Loucy (cell line): ENCODE data around the gene WIPF2.

Experiments
- H2AFZ ChIP-seq: fragments of 200-600 bp; sonication (generic); 2 replicates; pipeline ENCODE4 v1.6.0; 2016; ENCODE audit warnings: antibody characterized with exemption, mild to moderate bottlenecking, low read length, moderate library complexity
- H3F3A ChIP-seq: fragments of 200-600 bp; 2 replicates; pipeline ENCODE4 v1.6.0; 2016; ENCODE audit warnings: antibody characterized with exemption, low read depth, mild to moderate bottlenecking
- H3K27me3 ChIP-seq: fragments of 200-600 bp; sonication (generic); 2 replicates; pipeline ENCODE4 v1.6.1; 2014; ENCODE audit warnings: low read length, mild to moderate bottlenecking; ENCODE audit not compliant: insufficient read depth, poor library complexity, severe bottlenecking
- H3K36me3 ChIP-seq: fragments of 200-600 bp; sonication (generic); 2 replicates; pipeline ENCODE4 v1.6.1; 2016; ENCODE audit warnings: low read length; ENCODE audit not compliant: insufficient read depth
- H3K4me1 ChIP-seq: fragments of 200-600 bp; sonication (generic); 2 replicates; pipeline ENCODE4 v1.5.1; 2014; ENCODE audit warnings: low read length, mild to moderate bottlenecking; ENCODE audit not compliant: insufficient read depth, poor library complexity, severe bottlenecking
- H3K4me2 ChIP-seq: fragments of 200-600 bp; sonication (generic); 2 replicates; pipeline ENCODE4 v1.6.0; 2014; ENCODE audit warnings: antibody characterized with exemption, low read length, low read depth, mild to moderate bottlenecking; ENCODE audit not compliant: poor library complexity, severe bottlenecking
- H3K4me3 ChIP-seq: fragments of 200-600 bp; sonication (generic); 2 replicates; pipeline ENCODE4 v1.5.1; 2014; ENCODE audit warnings: low read length, mild to moderate bottlenecking, mixed read lengths; ENCODE audit not compliant: poor library complexity, severe bottlenecking
- H3K79me2 ChIP-seq: fragments of 200-600 bp; sonication (generic); 2 replicates; pipeline ENCODE4 v1.6.1; 2014; ENCODE audit warnings: low read length; ENCODE audit not compliant: insufficient read depth
- H3K9ac ChIP-seq: fragments of 200-600 bp; sonication (generic); 2 replicates; pipeline ENCODE4 v1.6.0; 2014; ENCODE audit warnings: mild to moderate bottlenecking, low read depth, low read length, moderate library complexity; ENCODE audit not compliant: poor library complexity, severe bottlenecking
- H3K9me2 ChIP-seq: fragments of 200-600 bp; sonication (generic); replicated peaks from 2 replicates; pipeline ENCODE4 v1.6.1; 2016; ENCODE audit warnings: low read depth, low read length, mixed read lengths
- H3K9me3 ChIP-seq: fragments of 200-600 bp; sonication (generic); 2 replicates; pipeline ENCODE4 v1.6.1; 2014; ENCODE audit warnings: mild to moderate bottlenecking, antibody characterized with exemption, low read length, low read depth; ENCODE audit not compliant: insufficient read depth
- H4K20me1 ChIP-seq: fragments of 200-600 bp; sonication (generic); 2 replicates; pipeline ENCODE4 v1.6.0; 2014; ENCODE audit warnings: antibody characterized with exemption, low read length, mild to moderate bottlenecking; ENCODE audit not compliant: insufficient read depth, poor library complexity, severe bottlenecking
- EZH2phosphoT487 ChIP-seq: fragments of 200-600 bp; IDR thresholded peaks from 2 replicates; pipeline ENCODE4 v1.6.1; 2018; ENCODE audit warnings: antibody characterized with exemption, mild to moderate bottlenecking, moderate library complexity, borderline replicate concordance
- TF ChIP-seq, protein P1 (sequence below): fragments of 200-600 bp; sonication (generic); conservative IDR thresholded peaks from 2 replicates; pipeline ENCODE4 v1.5.1; 2014; ENCODE audit warnings: mild to moderate bottlenecking, antibody characterized with exemption, low read length

Gene WIPF2

DNA sequence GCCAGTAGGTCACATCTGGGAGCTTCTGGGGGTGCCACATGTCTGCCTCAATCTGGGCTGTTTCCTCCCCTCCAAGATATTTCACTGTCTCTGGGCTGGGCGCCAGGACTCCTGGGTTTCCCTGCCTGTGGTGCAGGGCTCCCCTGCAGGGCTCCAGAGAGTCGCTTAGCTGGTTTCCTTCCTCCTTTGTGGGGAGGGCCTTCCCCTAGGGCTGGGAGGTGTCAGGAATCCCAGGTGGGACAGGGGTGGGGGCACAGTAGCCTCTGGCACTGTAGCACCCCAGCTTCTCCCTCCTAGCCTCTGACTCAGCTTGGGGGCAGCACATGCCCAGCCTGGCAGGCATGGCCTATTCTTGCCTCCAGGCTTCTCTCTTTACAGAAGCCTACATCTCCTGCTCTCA is 92.5 kb downstream of the WIPF2 start:
- Histone ChIP-seq H3K9me3 (no peaks in the 10 kb centered on the region), H3K9ac (peak overlapping the region; percentile 76), H3K79me2 (peaks cover 6% of the 10 kb centered on the region; the same call in 1 of the 2 replicates), H2AFZ (no peak overlapping the region), H4K20me1 (no peaks in the 10 kb centered on the region), H3F3A (peaks cover 13% of the 10 kb centered on the region), H3K36me3 (no peaks in the 10 kb centered on the region), H3K27me3 (no peaks in the 10 kb centered on the region), H3K4me1 (peaks cover 95% of the 10 kb centered on the region), H3K9me2 (no peaks in the 10 kb centered on the region), H3K4me3 (peak overlapping the region; percentile 7), H3K4me2 (peak overlapping the region; percentile 57)
- TF ChIP-seq, protein P1, sequence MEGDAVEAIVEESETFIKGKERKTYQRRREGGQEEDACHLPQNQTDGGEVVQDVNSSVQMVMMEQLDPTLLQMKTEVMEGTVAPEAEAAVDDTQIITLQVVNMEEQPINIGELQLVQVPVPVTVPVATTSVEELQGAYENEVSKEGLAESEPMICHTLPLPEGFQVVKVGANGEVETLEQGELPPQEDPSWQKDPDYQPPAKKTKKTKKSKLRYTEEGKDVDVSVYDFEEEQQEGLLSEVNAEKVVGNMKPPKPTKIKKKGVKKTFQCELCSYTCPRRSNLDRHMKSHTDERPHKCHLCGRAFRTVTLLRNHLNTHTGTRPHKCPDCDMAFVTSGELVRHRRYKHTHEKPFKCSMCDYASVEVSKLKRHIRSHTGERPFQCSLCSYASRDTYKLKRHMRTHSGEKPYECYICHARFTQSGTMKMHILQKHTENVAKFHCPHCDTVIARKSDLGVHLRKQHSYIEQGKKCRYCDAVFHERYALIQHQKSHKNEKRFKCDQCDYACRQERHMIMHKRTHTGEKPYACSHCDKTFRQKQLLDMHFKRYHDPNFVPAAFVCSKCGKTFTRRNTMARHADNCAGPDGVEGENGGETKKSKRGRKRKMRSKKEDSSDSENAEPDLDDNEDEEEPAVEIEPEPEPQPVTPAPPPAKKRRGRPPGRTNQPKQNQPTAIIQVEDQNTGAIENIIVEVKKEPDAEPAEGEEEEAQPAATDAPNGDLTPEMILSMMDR: no peak
- no peak for TF ChIP-seq EZH2phosphoT487

DNA sequence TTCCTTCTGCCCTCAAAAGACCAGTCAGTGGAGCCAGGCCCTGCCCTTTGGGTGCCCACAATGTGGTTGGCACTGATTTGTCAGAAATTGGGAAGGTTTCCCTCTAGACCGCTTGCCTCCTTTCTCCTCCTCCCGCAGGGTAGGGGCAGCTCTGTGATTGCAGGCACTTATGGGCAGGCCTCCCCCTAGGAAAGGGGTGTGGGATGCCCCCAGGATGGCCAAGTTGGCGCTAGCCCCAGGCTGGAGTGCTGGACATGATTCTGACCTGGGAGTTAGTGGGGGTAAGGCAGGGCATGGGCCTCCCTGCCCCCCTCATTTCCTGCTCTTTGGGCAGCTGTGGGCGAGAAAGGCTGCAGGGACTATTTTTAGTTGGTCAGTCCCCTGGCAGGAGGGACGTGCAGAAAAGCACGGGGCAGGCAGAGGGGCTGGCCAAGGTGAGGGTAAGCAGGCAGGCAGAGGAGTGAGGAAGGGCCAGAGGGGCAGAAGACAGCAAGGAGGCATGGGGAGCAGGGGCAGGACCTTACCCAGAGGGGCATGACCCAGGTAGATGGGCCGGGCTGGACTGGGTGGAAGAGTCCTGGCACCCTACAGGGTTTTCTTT is 93.1 kb downstream of the WIPF2 start:
- Histone ChIP-seq H3K9me3 (no peaks in the 10 kb centered on the region), H3K4me3 (peak overlapping the region; percentile 29), H3K27me3 (no peaks in the 10 kb centered on the region), H3K9me2 (no peaks in the 10 kb centered on the region), H3K4me1 (peaks cover 95% of the 10 kb centered on the region), H3K9ac (peak overlapping the region; percentile 76), H3K36me3 (no peaks in the 10 kb centered on the region), H3F3A (peaks cover 12% of the 10 kb centered on the region), H3K79me2 (peaks cover 10% of the 10 kb centered on the region; the same call in 1 of the 2 replicates), H3K4me2 (peak overlapping the region; percentile 57), H4K20me1 (no peaks in the 10 kb centered on the region), H2AFZ (no peak overlapping the region)
- TF ChIP-seq, protein P1: no peak
- no peak for TF ChIP-seq EZH2phosphoT487

DNA sequence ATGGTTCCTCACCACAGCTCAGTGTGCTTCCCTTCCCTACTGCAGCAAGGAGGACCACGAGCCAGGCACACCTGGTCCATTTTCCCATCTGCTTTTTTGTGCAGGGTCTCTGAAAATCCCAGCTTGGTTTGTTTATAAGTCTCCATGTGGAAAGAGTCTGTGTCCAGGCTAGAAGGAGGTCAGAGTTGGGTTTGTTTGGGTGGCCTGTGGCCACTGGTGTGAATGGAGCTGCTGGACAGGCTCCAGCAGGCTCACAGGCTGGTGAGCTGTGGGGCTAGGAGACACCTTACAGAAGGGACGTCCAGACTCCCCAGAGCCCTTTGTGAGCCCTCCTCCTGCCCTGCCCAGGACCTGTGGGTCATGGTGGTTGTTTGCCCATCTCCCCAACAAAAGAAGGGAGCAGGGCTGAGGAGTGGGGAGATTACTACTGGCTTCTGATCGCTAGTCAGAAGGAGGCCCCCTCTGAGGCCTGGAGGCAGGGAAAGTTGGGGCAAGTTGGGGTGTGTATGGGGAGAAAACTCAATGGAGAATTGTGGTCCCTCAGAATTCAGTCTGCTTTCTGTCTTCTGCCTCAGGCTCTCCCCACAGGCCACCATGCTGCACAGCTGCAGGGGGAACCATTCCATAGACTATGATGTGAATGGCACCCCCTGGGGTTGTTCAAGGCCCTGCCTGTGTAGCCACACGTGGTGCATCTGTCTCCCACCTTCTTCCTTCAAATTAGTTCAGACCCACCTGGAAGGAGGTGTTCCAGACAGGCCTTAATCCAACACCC is 94.0 kb downstream of the WIPF2 start:
- peak overlapping the region; percentile 29 for H3K4me3 ChIP-seq
- peak overlapping the region; percentile 57 for H3K4me2 ChIP-seq

More for the DNA sequence above, 94.0 kb downstream of the WIPF2 start:
- Histone ChIP-seq H3K4me1 (peaks cover 92% of the 10 kb centered on the region), H2AFZ (no peak overlapping the region), H4K20me1 (no peaks in the 10 kb centered on the region), H3K79me2 (peaks cover 10% of the 10 kb centered on the region; the same call in 1 of the 2 replicates), H3K9me3 (no peaks in the 10 kb centered on the region), H3K9me2 (no peaks in the 10 kb centered on the region), H3K27me3 (no peaks in the 10 kb centered on the region), H3K36me3 (no peaks in the 10 kb centered on the region), H3K9ac (peak overlapping the region; percentile 76), H3F3A (peaks cover 5% of the 10 kb centered on the region)
- TF ChIP-seq EZH2phosphoT487: no peak
- TF ChIP-seq, protein P1: no peak
